ENCODE data around the gene SUGT1. TPM values are rescaled to one million over a fixed set of nuclear protein-coding genes. Genes with fewer than 3 reads are reported as not detected.
A peak's percentile ranks its signal among the peaks of the same experiment; 100 is the strongest.

The SUGT1 gene
- total and polyA plus RNA-seq, 2 of the 13 experiments (the other 11 are each of a cell fraction or from before 2014, with no cell fraction given) = 23.1 to 71.2 TPM

GRCh38 chr13:52652980-52653303 lies 306 bp downstream of the SUGT1 start (continued):
- TF ChIP-seq HIC2 (CRISPR knock-in tag; IDR thresholded peaks at IDR 0.05; ENCODE audit: low read depth) = no peak
- no peak for TF ChIP-seq NFYB (CRISPR knock-in tag; IDR thresholded peaks at IDR 0.05)
- TF ChIP-seq ZNF749 (CRISPR knock-in tag; IDR thresholded peaks at IDR 0.05; ENCODE audit: borderline replicate concordance) = no peak
- no peak for TF ChIP-seq ZNF281 (CRISPR knock-in tag; IDR thresholded peaks at IDR 0.05; ENCODE audit: borderline replicate concordance)
- TF ChIP-seq MIXL1 (CRISPR knock-in tag; IDR thresholded peaks at IDR 0.05) = no peak
- no peak for TF ChIP-seq THYN1 (CRISPR knock-in tag; IDR thresholded peaks at IDR 0.05; ENCODE audit: borderline replicate concordance, low read depth)
- no peak for TF ChIP-seq KDM1A (CRISPR knock-in tag; IDR thresholded peaks at IDR 0.05)
- no peak for TF ChIP-seq ELF1 (CRISPR knock-in tag; IDR thresholded peaks at IDR 0.05)
- TF ChIP-seq ZSCAN9 (CRISPR knock-in tag; IDR thresholded peaks at IDR 0.05; ENCODE audit: borderline replicate concordance) = no peak
- TF ChIP-seq ZNF501 (CRISPR knock-in tag; IDR thresholded peaks at IDR 0.05) = no peak
- TF ChIP-seq ZNF136 (CRISPR knock-in tag; IDR thresholded peaks at IDR 0.05; ENCODE audit: low read depth) = no peak
- no peak for TF ChIP-seq SETDB1 (CRISPR knock-in tag; IDR thresholded peaks at IDR 0.05; ENCODE audit: borderline replicate concordance)
- no peak for TF ChIP-seq GABPA (IDR thresholded peaks at IDR 0.05; ENCODE audit: low read depth, low read length)
- no peak for TF ChIP-seq GABPA (CRISPR knock-in tag; IDR thresholded peaks at IDR 0.05; ENCODE audit: low read depth)
- no peak for TF ChIP-seq MLXIP (CRISPR knock-in tag; IDR thresholded peaks at IDR 0.05; ENCODE audit: borderline replicate concordance)
- 0 out of 2 replicates have a peak, but pooled peaks have one; percentile 12 for TF ChIP-seq ZFP91 (CRISPR knock-in tag; IDR thresholded peaks at IDR 0.05; ENCODE audit: borderline replicate concordance)
- no peak for TF ChIP-seq CEBPG (CRISPR knock-in tag; IDR thresholded peaks at IDR 0.05)
- TF ChIP-seq PHB2 (IDR thresholded peaks at IDR 0.05; ENCODE audit: partially characterized antibody) = no peak
- TF ChIP-seq MTA1 (CRISPR knock-in tag; IDR thresholded peaks at IDR 0.05; ENCODE audit: borderline replicate concordance) = no peak
- no peak for TF ChIP-seq ZNF569 (CRISPR knock-in tag; IDR thresholded peaks at IDR 0.05; ENCODE audit: borderline replicate concordance)
- TF ChIP-seq ZNF678 (CRISPR knock-in tag; IDR thresholded peaks at IDR 0.05) = 0 out of 2 replicates have a peak, but pooled peaks have one; percentile 44
- no peak for TF ChIP-seq ZNF589 (CRISPR knock-in tag; conservative IDR thresholded peaks at IDR 0.05)
- no peak for TF ChIP-seq ZBTB7B (CRISPR knock-in tag; IDR thresholded peaks at IDR 0.05)
- 0 out of 2 replicates have a peak, but pooled peaks have one; percentile 28 for TF ChIP-seq ZNF75D (CRISPR knock-in tag; IDR thresholded peaks at IDR 0.05; ENCODE audit: borderline replicate concordance)
